GM18858 (cell line): ENCODE data around the gene MYCBP2.

Experiments
- ATAC-seq: cut with Tn5 transposase; IDR thresholded peaks from one replicate; pipeline ENCODE4 v1.9.1; 2021; ENCODE audit not compliant: unreplicated experiment

MYCBP2 gene

GRCh38 chr13:77124423-77124822 lies 202.5 kb downstream of the MYCBP2 start:
- ATAC-seq: no peak

GRCh38 chr13:77118134-77118533 lies 208.8 kb downstream of the MYCBP2 start:
- no peak for ATAC-seq

- no peak for ATAC-seq
Observed at GRCh38 chr13:77114271-77114670, 212.6 kb downstream of the MYCBP2 start.

GRCh38 chr13:77113496-77113895 lies 213.4 kb downstream of the MYCBP2 start:
- ATAC-seq: no peak

- ATAC-seq: no peak
Observed at GRCh38 chr13:77105051-77105450, 221.8 kb downstream of the MYCBP2 start.

GRCh38 chr13:77099415-77099814 lies 227.5 kb downstream of the MYCBP2 start:
- ATAC-seq: no peak

GRCh38 chr13:77095288-77095687 lies 231.6 kb downstream of the MYCBP2 start:
- no peak for ATAC-seq

GRCh38 chr13:77094773-77095172 lies 232.1 kb downstream of the MYCBP2 start:
- no peak for ATAC-seq

GRCh38 chr13:77093735-77094134 lies 233.2 kb downstream of the MYCBP2 start:
- ATAC-seq: no peak

GRCh38 chr13:77084755-77085154 lies 242.1 kb downstream of the MYCBP2 start:
- no peak for ATAC-seq

GRCh38 chr13:77079902-77080413 lies 246.9 kb downstream of the MYCBP2 start:
- no peak for ATAC-seq

GRCh38 chr13:77067519-77067918 lies 259.4 kb downstream of the MYCBP2 start:
- no peak for ATAC-seq

- no peak for ATAC-seq
Observed at GRCh38 chr13:77065461-77066147, 261.3 kb downstream of the MYCBP2 start.

- ATAC-seq: no peak
Observed at GRCh38 chr13:77062097-77062496, 264.8 kb downstream of the MYCBP2 start.

GRCh38 chr13:77061362-77061761 lies 265.5 kb downstream of the MYCBP2 start:
- no peak for ATAC-seq

- ATAC-seq: no peak
Observed at GRCh38 chr13:77056886-77057285, 270.0 kb downstream of the MYCBP2 start.

GRCh38 chr13:77056382-77056781 lies 270.5 kb downstream of the MYCBP2 start:
- no peak for ATAC-seq

- no peak for ATAC-seq
Observed at GRCh38 chr13:77055158-77055557, 271.7 kb downstream of the MYCBP2 start.

GRCh38 chr13:77053192-77053591 lies 273.7 kb downstream of the MYCBP2 start:
- no peak for ATAC-seq

GRCh38 chr13:77048681-77049080 lies 278.2 kb downstream of the MYCBP2 start:
- ATAC-seq: no peak

- no peak for ATAC-seq
Observed at GRCh38 chr13:77047649-77048343, 279.1 kb downstream of the MYCBP2 start.

- ATAC-seq: no peak
Observed at GRCh38 chr13:77042566-77043177, 284.2 kb downstream of the MYCBP2 start.
